ENCODE results near the gene RHEX.

Gene RHEX

GRCh38 chr1:206015071-206015470 lies 37.9 kb upstream of the RHEX start:
- no peaks in the 10 kb centered on the region for H3K9me3 Mint-ChIP-seq
- peaks cover 24% of the 10 kb centered on the region for H3K4me1 Mint-ChIP-seq

GRCh38 chr1:206020393-206021007 lies 32.5 kb upstream of the RHEX start:
- H3K27me3 Mint-ChIP-seq = peaks cover 31% of the 10 kb centered on the region
- no peaks in the 10 kb centered on the region for H3K36me3 Mint-ChIP-seq (ENCODE audit: insufficient read depth)
- H3K4me1 Mint-ChIP-seq = no peaks in the 10 kb centered on the region
- H3K27ac Mint-ChIP-seq (ENCODE audit: low read depth) = no peak overlapping the region
- H3K4me3 Mint-ChIP-seq = no peak overlapping the region
- no peaks in the 10 kb centered on the region for H3K9me3 Mint-ChIP-seq
- DNase-seq (ENCODE audit: low spot score in 2 of 2) (no peak), ATAC-seq (replicated peaks; ENCODE audit: extremely low read depth, poor library complexity, severe bottlenecking) (no peak)

More at GRCh38 chr1:206015071-206015470, 37.9 kb upstream of the RHEX start:
- no peaks in the 10 kb centered on the region for H3K27me3 Mint-ChIP-seq
- no peak for ATAC-seq (replicated peaks; ENCODE audit: extremely low read depth, poor library complexity, severe bottlenecking)
- no peak overlapping the region for H3K4me3 Mint-ChIP-seq
- no peak overlapping the region for H3K27ac Mint-ChIP-seq (ENCODE audit: low read depth)
- no peak for DNase-seq (ENCODE audit: low spot score in 2 of 2)
- H3K36me3 Mint-ChIP-seq (ENCODE audit: insufficient read depth) = peaks cover 1% of the 10 kb centered on the region

GRCh38 chr1:206021008-206021625 lies 31.9 kb upstream of the RHEX start:
- H3K9me3 Mint-ChIP-seq = no peaks in the 10 kb centered on the region
- no peaks in the 10 kb centered on the region for H3K36me3 Mint-ChIP-seq (ENCODE audit: insufficient read depth)
- peaks cover 31% of the 10 kb centered on the region for H3K27me3 Mint-ChIP-seq
- no peak overlapping the region for H3K4me3 Mint-ChIP-seq
- no peaks in the 10 kb centered on the region for H3K4me1 Mint-ChIP-seq
- no peak for DNase-seq (ENCODE audit: low spot score in 2 of 2)
- ATAC-seq (replicated peaks; ENCODE audit: extremely low read depth, poor library complexity, severe bottlenecking) = no peak
- no peak overlapping the region for H3K27ac Mint-ChIP-seq (ENCODE audit: low read depth)

GRCh38 chr1:206021626-206022365 lies 31.2 kb upstream of the RHEX start:
- peaks cover 31% of the 10 kb centered on the region for H3K27me3 Mint-ChIP-seq
- no peak for DNase-seq (ENCODE audit: low spot score in 2 of 2)
- no peak overlapping the region for H3K27ac Mint-ChIP-seq (ENCODE audit: low read depth)
- no peaks in the 10 kb centered on the region for H3K36me3 Mint-ChIP-seq (ENCODE audit: insufficient read depth)
- ATAC-seq (replicated peaks; ENCODE audit: extremely low read depth, poor library complexity, severe bottlenecking) = no peak
- H3K4me1 Mint-ChIP-seq = no peaks in the 10 kb centered on the region
- H3K9me3 Mint-ChIP-seq = no peaks in the 10 kb centered on the region
- no peak overlapping the region for H3K4me3 Mint-ChIP-seq

GRCh38 chr1:206022766-206023165 lies 30.2 kb upstream of the RHEX start:
- DNase-seq (ENCODE audit: low spot score in 2 of 2) (no peak), ATAC-seq (replicated peaks; ENCODE audit: extremely low read depth, poor library complexity, severe bottlenecking) (no peak)
- Mint-ChIP-seq H3K4me3 (no peak overlapping the region), H3K9me3 (no peaks in the 10 kb centered on the region), H3K36me3 (ENCODE audit: insufficient read depth) (no peaks in the 10 kb centered on the region), H3K27ac (ENCODE audit: low read depth) (no peak overlapping the region), H3K27me3 (peaks cover 37% of the 10 kb centered on the region), H3K4me1 (no peaks in the 10 kb centered on the region)

- Mint-ChIP-seq H3K27me3 (peaks cover 46% of the 10 kb centered on the region), H3K4me3 (no peak within 1 kb of the TSS), H3K36me3 (ENCODE audit: insufficient read depth) (no peaks in the 10 kb centered on the region), H3K27ac (ENCODE audit: low read depth) (no peak within 1 kb of the TSS), H3K9me3 (no peaks in the 10 kb centered on the region), H3K4me1 (no peaks in the 10 kb centered on the region)
- DNase-seq (ENCODE audit: low spot score in 2 of 2) (no peak), ATAC-seq (replicated peaks; ENCODE audit: extremely low read depth, poor library complexity, severe bottlenecking) (no peak)
Measured at GRCh38 chr1:206023695-206024094, 29.3 kb upstream of the RHEX start, which contains the start of gene CTSE. CTSE (minus strand) TSS chr1:206023895; CDS start chr1:206023791, 104 bp downstream.

- H3K4me3 Mint-ChIP-seq = no peak overlapping the region
- peaks cover 62% of the 10 kb centered on the region for H3K27me3 Mint-ChIP-seq
- H3K36me3 Mint-ChIP-seq (ENCODE audit: insufficient read depth) = no peaks in the 10 kb centered on the region
- no peak for DNase-seq (ENCODE audit: low spot score in 2 of 2)
- H3K9me3 Mint-ChIP-seq = no peaks in the 10 kb centered on the region
- no peaks in the 10 kb centered on the region for H3K4me1 Mint-ChIP-seq
- no peak overlapping the region for H3K27ac Mint-ChIP-seq (ENCODE audit: low read depth)
- no peak for ATAC-seq (replicated peaks; ENCODE audit: extremely low read depth, poor library complexity, severe bottlenecking)
Measured at GRCh38 chr1:206025283-206025820, 27.6 kb upstream of the RHEX start.

GRCh38 chr1:206029484-206029883 lies 23.5 kb upstream of the RHEX start:
- Mint-ChIP-seq H3K27ac (ENCODE audit: low read depth) (no peak overlapping the region), H3K36me3 (ENCODE audit: insufficient read depth) (peaks cover 1% of the 10 kb centered on the region), H3K27me3 (peaks cover 41% of the 10 kb centered on the region), H3K9me3 (no peaks in the 10 kb centered on the region), H3K4me3 (no peak overlapping the region), H3K4me1 (no peaks in the 10 kb centered on the region)
- ATAC-seq (replicated peaks; ENCODE audit: extremely low read depth, poor library complexity, severe bottlenecking) = no peak
- DNase-seq (ENCODE audit: low spot score in 2 of 2) = no peak

GRCh38 chr1:206030191-206030590 lies 22.8 kb upstream of the RHEX start:
- Mint-ChIP-seq H3K27ac (ENCODE audit: low read depth) (no peak overlapping the region), H3K9me3 (no peaks in the 10 kb centered on the region), H3K4me3 (no peak overlapping the region), H3K27me3 (peaks cover 41% of the 10 kb centered on the region), H3K4me1 (no peaks in the 10 kb centered on the region), H3K36me3 (ENCODE audit: insufficient read depth) (peaks cover 1% of the 10 kb centered on the region)
- no peak for ATAC-seq (replicated peaks; ENCODE audit: extremely low read depth, poor library complexity, severe bottlenecking)
- DNase-seq (ENCODE audit: low spot score in 2 of 2) = no peak

- no peaks in the 10 kb centered on the region for H3K4me1 Mint-ChIP-seq
- H3K4me3 Mint-ChIP-seq = no peak overlapping the region
- H3K27me3 Mint-ChIP-seq = peaks cover 41% of the 10 kb centered on the region
- no peaks in the 10 kb centered on the region for H3K9me3 Mint-ChIP-seq
- ATAC-seq (replicated peaks; ENCODE audit: extremely low read depth, poor library complexity, severe bottlenecking) = peak; percentile 43
- H3K27ac Mint-ChIP-seq (ENCODE audit: low read depth) = no peak overlapping the region
- peak; percentile 19 to 28 for DNase-seq (ENCODE audit: low spot score in 2 of 2)
- peaks cover 1% of the 10 kb centered on the region for H3K36me3 Mint-ChIP-seq (ENCODE audit: insufficient read depth)
Measured at GRCh38 chr1:206030714-206031113, 22.3 kb upstream of the RHEX start.

- H3K27me3 Mint-ChIP-seq = peaks cover 38% of the 10 kb centered on the region
- H3K4me1 Mint-ChIP-seq = no peaks in the 10 kb centered on the region
- no peak overlapping the region for H3K27ac Mint-ChIP-seq (ENCODE audit: low read depth)
- DNase-seq (ENCODE audit: low spot score in 2 of 2) (no peak), ATAC-seq (replicated peaks; ENCODE audit: extremely low read depth, poor library complexity, severe bottlenecking) (no peak)
- no peaks in the 10 kb centered on the region for H3K9me3 Mint-ChIP-seq
- no peak overlapping the region for H3K4me3 Mint-ChIP-seq
- peaks cover 1% of the 10 kb centered on the region for H3K36me3 Mint-ChIP-seq (ENCODE audit: insufficient read depth)
Measured at GRCh38 chr1:206032380-206033140, 20.4 kb upstream of the RHEX start.

GRCh38 chr1:206035027-206035426 lies 17.9 kb upstream of the RHEX start:
- no peak for ATAC-seq (replicated peaks; ENCODE audit: extremely low read depth, poor library complexity, severe bottlenecking)
- peaks cover 8% of the 10 kb centered on the region for H3K4me1 Mint-ChIP-seq
- peak overlapping the region; percentile 48 for H3K4me3 Mint-ChIP-seq

More at GRCh38 chr1:206035027-206035426, 17.9 kb upstream of the RHEX start:
- Mint-ChIP-seq H3K27me3 (peaks cover 29% of the 10 kb centered on the region), H3K9me3 (no peaks in the 10 kb centered on the region), H3K36me3 (ENCODE audit: insufficient read depth) (peaks cover 1% of the 10 kb centered on the region), H3K27ac (ENCODE audit: low read depth) (no peak overlapping the region)
- DNase-seq (ENCODE audit: low spot score in 2 of 2) = no peak
